ENCODE measurements around the gene RASL11A. TPM values are rescaled to one million over a fixed set of nuclear protein-coding genes. Genes with fewer than 3 reads are reported as not detected.

Gene RASL11A
- 2.3 to 4.4 TPM (median 3.9 TPM) in 5 replicates for total RNA-seq (2022; extraction: Qiagen RNA extraction; ENCODE audit: low read depth)

GRCh38 chr13:27270594-27271520 is at the start of gene RASL11A:
Gene RASL11A, plus strand, starts transcription at chr13:27270830. Its CDS starts 115 bp downstream, at chr13:27270945.

GRCh38 chr13:27251166-27252091 is 19.2 kb upstream of the RASL11A start, which contains the start of gene RPL21:
Gene RPL21, plus strand, starts transcription at chr13:27251558. Its CDS starts 2,219 bp downstream, at chr13:27253777.

Other genes starting within 250 kb of the RASL11A start
- gene USP12, start 99.0 kb upstream of the RASL11A start, total RNA-seq (2022; extraction: Qiagen RNA extraction; ENCODE audit: low read depth): 13.1 to 24.5 TPM (median 22.1 TPM) in 5 replicates
- 1,237 to 1,842 TPM (median 1,383 TPM) in 5 replicates for gene RPL21, start 19.3 kb upstream of the RASL11A start, total RNA-seq (2022; extraction: Qiagen RNA extraction; ENCODE audit: low read depth)
- gene GTF3A, start 153.8 kb downstream of the RASL11A start, total RNA-seq (2022; extraction: Qiagen RNA extraction; ENCODE audit: low read depth): 93.3 to 103 TPM (median 100 TPM) in 5 replicates
- 18.1 to 26.9 TPM (median 20.2 TPM) in 5 replicates for gene MTIF3, start 179.7 kb downstream of the RASL11A start, total RNA-seq (2022; extraction: Qiagen RNA extraction; ENCODE audit: low read depth)